CD4-positive, alpha-beta memory T cell (primary cell): Measurements from ENCODE around the gene CACNA1C. TPM values are rescaled to one million over a fixed set of nuclear protein-coding genes. Genes with fewer than 3 reads are reported as not detected.
"Not testable (repeated sequence)": the region's sequence is repeated elsewhere in the genome, so short reads cannot be mapped to it uniquely, and the experiment has no call there.

ENCODE experiments used
- CTCF ChIA-PET: fragments of 350-600 bp; sonication (Branson Sonifier 250); formaldehyde crosslinking; loops from one replicate; lab custom pipeline; 2021; ENCODE audit warnings: inconsistent platforms; ENCODE audit not compliant: partially characterized antibody; lab: Charles Lee
- POLR2A ChIA-PET: fragments of 350-600 bp; sonication (Branson Sonifier 250); formaldehyde crosslinking; loops from one replicate; lab custom pipeline; 2021; ENCODE audit not compliant: partially characterized antibody; lab: Charles Lee
- DNase-seq, 5 donors: peaks; one replicate each; pipeline versions ENCODE4 v3.0.0 to v3.0.0-alpha.2; 2020 to 2022; ENCODE audit warnings: mixed read lengths in 1 of 5
- H3K27ac ChIP-seq: one replicate; pipeline ENCODE4 v1.7.0; 2013; ENCODE audit warnings: low read depth, low read length
- H3K27me3 ChIP-seq: 2 replicates; pipeline ENCODE4 v1.7.0; 2013; ENCODE audit warnings: mild to moderate bottlenecking, low read length, moderate library complexity; ENCODE audit not compliant: insufficient read depth
- H3K36me3 ChIP-seq: 2 replicates; pipeline ENCODE4 v1.7.0; 2013; ENCODE audit warnings: mild to moderate bottlenecking, low read length, moderate library complexity; ENCODE audit not compliant: insufficient read depth
- H3K4me1 ChIP-seq: 2 replicates; pipeline ENCODE4 v1.7.0; 2013; ENCODE audit warnings: mild to moderate bottlenecking, low read length, moderate library complexity; ENCODE audit not compliant: insufficient read depth
- H3K4me3 ChIP-seq, 2 donors: one replicate each; pipeline ENCODE4 v1.7.0; 2013; ENCODE audit warnings: low read length in 2 of 2, mild to moderate bottlenecking in 1 of 2
- H3K9me3 ChIP-seq, 2 donors: one replicate each; pipeline ENCODE4 v1.7.0; 2013; ENCODE audit warnings: low read length in 2 of 2, control low read depth in 1 of 2; ENCODE audit not compliant: control insufficient read depth in 1 of 2
- H3K27ac Mint-ChIP-seq, 7 donors: one replicate each; pipeline ENCODE4 v1.8.0; 2020 to 2021; ENCODE audit warnings: mixed read lengths in 7 of 7, mild to moderate bottlenecking in 6 of 7, inconsistent platforms in 3 of 7, moderate library complexity in 3 of 7
- H3K27me3 Mint-ChIP-seq, 2 donors: one replicate each; pipeline ENCODE4 v1.8.0; 2020 to 2021; ENCODE audit warnings: mixed read lengths in 2 of 2
- H3K36me3 Mint-ChIP-seq, 2 donors: one replicate each; pipeline ENCODE4 v1.8.0; 2020 to 2021; ENCODE audit warnings: mixed read lengths in 2 of 2, inconsistent platforms in 1 of 2, mild to moderate bottlenecking in 1 of 2
- H3K4me1 Mint-ChIP-seq, 4 donors: one replicate each; pipeline ENCODE4 v1.8.0; 2020 to 2021; ENCODE audit warnings: mixed read lengths in 4 of 4, mild to moderate bottlenecking in 1 of 4
- H3K4me3 Mint-ChIP-seq, 8 donors: one replicate each; pipeline ENCODE4 v1.8.0; 2020 to 2021; ENCODE audit warnings: mixed read lengths in 8 of 8, mild to moderate bottlenecking in 7 of 8, moderate library complexity in 6 of 8, inconsistent platforms in 3 of 8
- H3K9me3 Mint-ChIP-seq, 8 donors: one replicate each; pipeline ENCODE4 v1.8.0; 2020 to 2021; ENCODE audit warnings: mixed read lengths in 8 of 8, mild to moderate bottlenecking in 5 of 8, inconsistent platforms in 3 of 8, moderate library complexity in 1 of 8
- intact Hi-C: fragments of 100-400 bp; cut with micrococcal nuclease; formaldehyde crosslinking; loops from one replicate; pipeline ENCODE4 v1.15.1; 2023
- polyA plus RNA-seq, 2 donors: library from polyadenylated mRNA; unstranded; fragments of 300-500 nt; fragmentation: Illumina TruSeq; gene quantifications; one replicate each; pipeline ENCODE4 v1.2.3, GENCODE V29; 2021
- total RNA-seq, 2 experiments: library from RNA; stranded (reverse); gene quantifications; one replicate each; pipeline ENCODE4 v1.2.3, GENCODE V29; 2021

CACNA1C gene
- total and polyA plus RNA-seq, 4 experiments from 2014 or later, result 0.05 to 0.21 (median 0.07) TPM

DNA sequence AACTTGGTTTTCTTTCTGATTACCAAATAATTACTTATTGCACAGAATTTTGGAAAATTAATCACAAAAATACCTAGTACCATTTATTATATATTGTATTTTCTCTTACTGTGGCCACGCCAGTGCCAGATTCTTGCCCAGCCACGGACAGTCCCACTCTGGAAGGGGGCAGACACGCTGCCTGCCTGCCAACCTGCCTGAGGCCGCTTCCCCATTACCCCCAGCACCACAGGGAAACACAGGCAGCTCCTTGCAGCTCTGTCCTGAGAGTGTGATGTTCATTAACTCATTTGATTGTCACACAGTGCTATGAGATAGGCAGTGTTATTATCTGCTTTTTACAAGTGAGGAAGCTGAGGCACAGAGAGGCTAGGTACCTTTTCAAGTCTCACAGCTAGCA is 46.8 kb downstream of the CACNA1C start:
- H3K36me3 Mint-ChIP-seq, result no peaks in the 10 kb centered on the region
- no peak overlapping the region for H3K27ac ChIP-seq

DNA sequence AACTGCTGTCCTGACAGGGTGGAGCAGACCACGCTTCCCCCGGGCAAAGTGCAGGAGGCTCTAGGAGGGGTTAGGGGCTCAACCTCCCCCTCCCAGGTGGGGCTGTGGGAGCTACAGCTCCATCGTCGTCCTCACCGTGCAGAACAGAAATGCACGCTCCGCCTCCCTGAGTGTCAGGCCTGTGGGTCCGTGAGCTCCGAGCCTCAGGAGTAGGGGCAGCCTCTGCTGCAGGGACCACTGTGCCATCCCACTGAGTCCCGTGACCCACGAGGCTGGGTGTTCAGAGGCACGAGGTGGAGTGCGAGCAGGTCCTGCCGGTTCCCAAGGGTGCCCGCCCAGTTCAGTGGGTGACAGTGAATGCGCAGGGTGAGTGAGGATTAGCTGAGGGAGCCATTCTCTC is 48.6 kb downstream of the CACNA1C start:
- Histone ChIP-seq H3K9me3 (no peaks in the 10 kb centered on the region), H3K36me3 (no peaks in the 10 kb centered on the region), H3K4me3 (no peak overlapping the region), H3K4me1 (no peaks in the 10 kb centered on the region), H3K27ac (no peak overlapping the region), H3K27me3 (no peaks in the 10 kb centered on the region)
- DNase-seq, result no peak
- no peak overlapping the region for H3K4me3 Mint-ChIP-seq
- ChIA-PET POLR2A (no interaction called here), CTCF (no interaction called here)
- H3K4me1 Mint-ChIP-seq, result no peaks in the 10 kb centered on the region
- H3K9me3 Mint-ChIP-seq, result peaks cover 0 to 3% (median 0%) of the 10 kb centered on the region in 8 donors
- intact Hi-C loops, result no loop called here
- no peak overlapping the region for H3K27ac Mint-ChIP-seq
- H3K27me3 Mint-ChIP-seq, result peaks cover 0 to 13% of the 10 kb centered on the region in 2 donors
- H3K36me3 Mint-ChIP-seq, result no peaks in the 10 kb centered on the region

More for the DNA sequence above, 46.8 kb downstream of the CACNA1C start:
- intact Hi-C loops, result no loop called here
- no peak overlapping the region for H3K27ac Mint-ChIP-seq
- ChIA-PET CTCF (no interaction called here), POLR2A (no interaction called here)
- no peak for DNase-seq
- no peaks in the 10 kb centered on the region for H3K4me1 ChIP-seq
- peaks cover 0 to 5% (median 2%) of the 10 kb centered on the region in 4 donors for H3K4me1 Mint-ChIP-seq
- H3K36me3 ChIP-seq, result no peaks in the 10 kb centered on the region
- no peaks in the 10 kb centered on the region for H3K27me3 ChIP-seq
- no peak overlapping the region for H3K4me3 Mint-ChIP-seq
- no peaks in the 10 kb centered on the region for H3K9me3 ChIP-seq
- peaks cover 0 to 3% (median 0%) of the 10 kb centered on the region in 8 donors for H3K9me3 Mint-ChIP-seq
- H3K27me3 Mint-ChIP-seq, result peaks cover 0 to 13% of the 10 kb centered on the region in 2 donors
- H3K4me3 ChIP-seq, result no peak overlapping the region

DNA sequence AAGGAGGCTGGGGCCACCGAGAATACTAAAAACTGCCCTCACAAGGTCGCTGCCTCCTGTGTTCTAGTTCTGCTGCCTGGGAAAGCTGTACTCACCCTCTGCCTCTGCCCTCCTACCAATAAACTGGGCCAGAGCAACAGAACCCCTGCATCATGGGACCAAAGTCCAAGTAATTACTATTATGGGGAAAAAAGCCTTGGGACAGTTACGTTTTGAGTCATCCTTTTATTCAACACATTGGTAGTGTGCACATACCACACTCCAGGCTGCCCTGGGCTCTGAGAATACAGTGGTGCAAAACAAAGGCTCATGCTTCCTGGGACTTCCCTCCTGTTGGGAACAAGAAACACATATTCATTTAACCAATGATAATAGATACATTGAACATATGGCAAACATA is 49.0 kb downstream of the CACNA1C start:
- no peak overlapping the region for H3K27ac ChIP-seq
- H3K4me3 ChIP-seq, result no peak overlapping the region
- no peaks in the 10 kb centered on the region for H3K36me3 Mint-ChIP-seq
- H3K4me1 Mint-ChIP-seq, result no peaks in the 10 kb centered on the region
- no peak for DNase-seq
- no peaks in the 10 kb centered on the region for H3K4me1 ChIP-seq
- H3K27me3 ChIP-seq, result no peaks in the 10 kb centered on the region
- H3K36me3 ChIP-seq, result no peaks in the 10 kb centered on the region
- peaks cover 0 to 13% of the 10 kb centered on the region in 2 donors for H3K27me3 Mint-ChIP-seq
- H3K9me3 Mint-ChIP-seq, result peaks cover 0 to 3% (median 0%) of the 10 kb centered on the region in 8 donors
- intact Hi-C loops, result no loop called here
- ChIA-PET CTCF (no interaction called here), POLR2A (no interaction called here)
- H3K9me3 ChIP-seq, result no peaks in the 10 kb centered on the region
- no peak overlapping the region for H3K4me3 Mint-ChIP-seq
- no peak overlapping the region for H3K27ac Mint-ChIP-seq

DNA sequence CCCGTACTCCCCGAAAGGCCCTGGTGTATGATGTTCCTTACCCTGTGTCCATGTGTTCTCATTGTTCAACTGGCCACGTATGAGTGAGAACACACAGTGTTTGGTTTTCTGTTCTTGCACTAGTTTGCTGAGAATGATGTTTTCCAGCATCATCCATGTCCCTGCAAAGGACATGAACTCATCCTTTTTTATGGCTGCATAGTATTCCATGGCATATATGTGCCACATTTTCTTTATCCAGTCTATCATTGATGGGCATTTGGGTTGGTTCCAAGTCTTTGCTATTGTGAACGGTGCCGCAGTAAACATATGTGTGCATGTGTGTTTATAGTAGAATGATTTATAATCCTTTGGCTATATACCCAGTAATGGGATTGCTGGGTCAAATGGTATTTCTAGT is 49.9 kb downstream of the CACNA1C start:
- H3K4me3 Mint-ChIP-seq, H3K27ac Mint-ChIP-seq, H3K9me3 ChIP-seq, H3K4me3 ChIP-seq, H3K27ac ChIP-seq, H3K4me1 ChIP-seq, H3K4me1 Mint-ChIP-seq, CTCF ChIA-PET, H3K36me3 Mint-ChIP-seq, DNase-seq, H3K36me3 ChIP-seq, intact Hi-C loops, POLR2A ChIA-PET, H3K27me3 ChIP-seq, H3K9me3 Mint-ChIP-seq: not testable (repeated sequence)
- peaks cover under 1 to 14% of the 10 kb centered on the region in 2 donors for H3K27me3 Mint-ChIP-seq

DNA sequence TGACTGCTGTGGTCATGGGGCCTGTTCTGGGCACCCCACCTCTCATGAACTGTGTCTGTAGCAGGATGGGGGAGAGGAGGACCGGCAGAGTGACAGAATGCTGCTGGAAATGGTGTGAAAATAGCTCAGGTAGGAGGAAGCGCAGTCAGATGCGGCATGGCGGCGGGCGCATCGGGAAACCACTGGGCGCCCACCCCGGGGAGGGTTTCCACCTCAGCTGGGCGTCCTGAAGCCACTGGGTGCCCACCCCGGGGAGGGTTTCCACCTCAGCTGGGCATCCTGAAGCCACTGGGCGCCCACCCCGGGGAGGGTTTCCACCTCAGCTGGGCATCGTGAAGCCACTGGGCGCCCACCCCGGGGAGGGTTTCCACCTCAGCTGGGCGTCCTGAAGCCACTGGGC is 52.6 kb downstream of the CACNA1C start:
- H3K27ac Mint-ChIP-seq, H3K27me3 ChIP-seq, H3K4me3 ChIP-seq, H3K36me3 ChIP-seq, CTCF ChIA-PET, H3K4me3 Mint-ChIP-seq, H3K36me3 Mint-ChIP-seq, H3K4me1 Mint-ChIP-seq, DNase-seq, intact Hi-C loops, H3K9me3 ChIP-seq, H3K9me3 Mint-ChIP-seq, H3K27ac ChIP-seq, H3K4me1 ChIP-seq, POLR2A ChIA-PET: not testable (repeated sequence)
- H3K27me3 Mint-ChIP-seq, result peaks cover 2 to 12% of the 10 kb centered on the region in 2 donors

DNA sequence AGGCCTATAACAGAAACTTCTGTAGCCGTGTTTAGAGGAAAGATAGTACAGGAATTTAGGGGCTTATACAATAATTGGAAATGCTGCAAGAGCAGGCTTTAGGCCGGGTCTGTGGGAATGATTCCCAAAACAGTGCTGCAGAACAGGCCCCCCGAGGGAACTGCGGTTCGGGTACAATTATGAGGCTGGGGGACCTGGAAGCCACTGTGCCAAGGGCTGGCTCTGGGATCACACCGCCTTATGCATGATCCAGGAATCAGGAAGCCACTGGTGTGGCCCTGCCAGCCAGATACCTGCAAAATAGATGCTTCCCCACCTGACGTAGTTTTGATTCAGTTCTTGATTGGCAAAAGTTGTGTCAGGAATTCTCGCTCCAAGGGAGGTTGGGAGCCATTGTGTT is 55.4 kb downstream of the CACNA1C start:
- no peak overlapping the region for H3K27ac ChIP-seq
- no peaks in the 10 kb centered on the region for H3K9me3 ChIP-seq
- ChIA-PET POLR2A (no interaction called here), CTCF (no interaction called here)
- no peaks in the 10 kb centered on the region for H3K27me3 ChIP-seq
- peaks cover 0 to 3% (median 0%) of the 10 kb centered on the region in 8 donors for H3K9me3 Mint-ChIP-seq
- H3K4me3 Mint-ChIP-seq, result no peak overlapping the region
- no peak overlapping the region for H3K27ac Mint-ChIP-seq
- intact Hi-C loops, result no loop called here
- no peaks in the 10 kb centered on the region for H3K36me3 ChIP-seq
- H3K36me3 Mint-ChIP-seq, result no peaks in the 10 kb centered on the region
- H3K4me1 Mint-ChIP-seq, result no peaks in the 10 kb centered on the region
- no peak for DNase-seq
- peaks cover 2 to 7% of the 10 kb centered on the region in 2 donors for H3K27me3 Mint-ChIP-seq
- H3K4me1 ChIP-seq, result no peaks in the 10 kb centered on the region
- H3K4me3 ChIP-seq, result no peak overlapping the region

DNA sequence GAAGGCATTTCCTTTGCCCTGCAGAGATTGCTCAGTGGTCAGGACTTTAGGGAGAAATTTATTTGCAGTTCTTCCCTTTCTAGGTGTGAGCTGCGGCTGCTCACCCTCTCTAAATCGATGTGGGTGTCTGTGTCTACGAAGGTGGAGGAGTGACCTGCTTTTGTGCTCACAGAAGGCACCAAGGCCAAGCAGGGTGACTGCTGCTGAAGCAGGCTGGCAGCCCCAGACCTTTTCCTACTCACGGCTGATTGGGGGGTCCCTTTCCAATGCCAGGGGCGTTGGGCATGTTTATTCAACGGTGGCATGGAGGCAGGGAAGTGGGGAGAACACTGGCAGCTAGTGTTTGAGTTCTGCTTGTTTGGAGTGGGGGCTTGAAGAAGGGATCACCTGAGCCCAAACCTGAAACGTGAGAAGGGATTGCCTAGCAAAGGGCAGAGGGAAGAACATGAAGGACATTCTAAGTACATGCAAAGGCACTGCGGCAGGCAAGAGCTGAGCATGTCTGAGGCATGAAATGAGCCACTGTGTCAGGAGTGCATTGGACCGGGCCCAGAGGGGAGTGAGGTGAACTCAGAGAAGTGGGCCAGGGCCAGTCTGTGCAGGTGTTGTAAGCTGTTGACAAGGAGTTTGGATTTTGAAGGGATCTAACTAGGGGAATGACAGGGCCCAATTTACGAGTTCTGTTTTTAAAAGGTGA is 56.3 kb downstream of the CACNA1C start:
- H3K27ac ChIP-seq, result no peak overlapping the region
- no peaks in the 10 kb centered on the region for H3K9me3 ChIP-seq
- H3K36me3 ChIP-seq, result no peaks in the 10 kb centered on the region
- Mint-ChIP-seq H3K36me3 (no peaks in the 10 kb centered on the region), H3K4me1 (no peaks in the 10 kb centered on the region), H3K4me3 (no peak overlapping the region), H3K27ac (no peak overlapping the region), H3K27me3 (peaks cover 2 to 7% of the 10 kb centered on the region in 2 donors), H3K9me3 (no peaks in the 10 kb centered on the region)
- no peak overlapping the region for H3K4me3 ChIP-seq
- CTCF ChIA-PET, result no interaction called here
- DNase-seq, result no peak
- POLR2A ChIA-PET, result no interaction called here
- intact Hi-C loops, result no loop called here
- no peaks in the 10 kb centered on the region for H3K4me1 ChIP-seq
- no peaks in the 10 kb centered on the region for H3K27me3 ChIP-seq
